CD4-positive, alpha-beta T cell treated with Interleukin-1 beta for 1 hour (primary cell): ENCODE data around the gene RPS21.

ENCODE experiments used
- DNase-seq, 2 donors: peaks; one replicate each; pipeline ENCODE4 v3.0.0-alpha.2; 2020 to 2022

The RPS21 gene

DNA sequence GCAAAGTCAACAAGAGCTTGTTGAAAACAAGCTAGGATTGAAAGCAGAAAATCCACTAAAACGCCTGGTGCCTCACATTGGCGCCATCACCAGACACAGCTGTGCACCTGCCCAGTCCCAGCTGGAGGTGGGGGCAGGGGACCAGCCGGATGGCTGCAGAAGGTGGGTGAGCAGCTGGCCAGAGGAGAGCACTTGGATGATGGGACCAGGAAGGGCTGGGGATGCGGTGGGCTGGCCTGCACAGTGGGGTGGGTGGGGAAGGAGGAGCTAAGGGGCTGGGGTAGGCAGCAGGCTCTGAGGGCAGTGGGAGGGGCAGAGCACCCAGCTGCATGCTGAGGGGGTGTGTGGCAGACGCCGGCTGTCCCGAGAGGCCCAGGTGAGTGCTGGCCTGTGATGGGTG, 13.1 kb downstream of the RPS21 start:
- DNase-seq, result no peak

DNA sequence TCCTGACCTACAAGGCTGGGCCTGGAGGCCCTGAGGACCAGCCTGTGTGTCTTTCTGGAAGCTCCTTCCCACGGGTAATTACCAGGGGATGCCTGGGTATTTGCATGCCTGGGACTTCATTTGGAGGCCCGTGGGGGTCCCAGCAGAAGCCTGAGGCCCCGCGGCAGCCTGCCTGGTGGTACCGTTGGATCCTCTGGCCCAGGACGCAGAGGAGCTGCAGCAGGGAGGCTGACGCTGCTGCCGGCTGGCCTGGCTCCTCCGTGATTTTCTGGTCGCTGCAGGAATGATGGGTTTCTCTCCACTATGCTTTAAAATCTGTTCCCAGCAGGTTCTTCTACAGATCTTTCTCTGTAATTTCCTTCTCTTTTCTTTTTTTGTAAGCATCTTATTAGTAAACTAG, 13.6 kb downstream of the RPS21 start:
- DNase-seq, result no peak

DNA sequence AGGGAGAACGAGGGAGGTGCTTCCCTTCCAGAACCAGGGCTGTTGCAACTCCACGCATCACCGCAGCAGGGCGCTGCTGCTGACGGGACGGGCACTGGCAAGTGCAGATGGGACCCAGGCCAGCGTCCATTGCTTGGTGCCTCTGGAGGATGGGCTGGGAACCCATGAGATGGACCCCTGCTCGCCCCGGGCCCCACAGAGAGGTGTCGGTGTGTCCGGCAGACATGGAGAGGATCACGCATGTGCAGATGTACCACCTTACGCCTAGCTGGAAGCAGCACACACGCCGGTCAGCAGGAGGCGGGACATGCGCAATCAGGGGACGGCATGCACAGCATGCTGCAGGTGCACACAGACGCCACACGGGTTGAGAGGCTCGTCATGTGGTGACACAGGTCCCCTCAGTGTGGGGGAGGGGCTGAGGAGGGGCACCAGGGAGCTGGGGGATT, 14.5 kb downstream of the RPS21 start:
- no peak for DNase-seq

DNA sequence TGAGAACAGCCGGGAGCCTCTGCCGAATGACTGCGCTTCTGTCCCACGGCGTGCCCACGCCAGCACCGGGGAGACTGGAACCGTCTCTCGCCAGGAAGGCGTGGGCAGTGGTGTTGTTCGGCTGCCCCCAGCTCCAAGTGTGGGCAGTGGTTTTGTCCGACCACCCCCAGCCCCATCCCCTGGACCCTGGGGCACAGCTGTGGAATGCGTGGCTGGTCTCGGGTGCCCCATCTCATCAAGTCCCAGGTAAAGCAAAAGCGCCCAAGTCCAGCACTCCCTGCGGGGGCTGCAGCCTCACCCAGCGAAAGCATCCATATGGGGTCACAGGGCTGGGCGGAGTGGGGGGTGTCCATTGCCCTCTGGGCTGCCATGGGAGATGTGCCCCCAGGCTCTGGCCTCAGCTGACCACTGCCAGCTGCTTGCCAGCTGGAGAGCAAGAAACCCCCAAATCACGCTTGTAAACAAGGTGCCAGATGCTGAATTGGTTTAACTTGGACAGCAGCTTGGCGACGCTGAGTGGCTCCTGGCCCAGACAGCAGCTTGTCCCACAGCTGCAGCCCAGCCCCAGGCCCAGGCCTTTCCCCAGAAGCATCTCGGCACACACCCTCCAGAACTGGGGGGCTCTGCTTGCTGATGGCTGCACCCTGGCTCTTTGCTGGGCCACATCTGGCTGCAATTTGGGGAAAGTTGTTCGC, 15.7 kb downstream of the RPS21 start:
- no peak for DNase-seq

DNA sequence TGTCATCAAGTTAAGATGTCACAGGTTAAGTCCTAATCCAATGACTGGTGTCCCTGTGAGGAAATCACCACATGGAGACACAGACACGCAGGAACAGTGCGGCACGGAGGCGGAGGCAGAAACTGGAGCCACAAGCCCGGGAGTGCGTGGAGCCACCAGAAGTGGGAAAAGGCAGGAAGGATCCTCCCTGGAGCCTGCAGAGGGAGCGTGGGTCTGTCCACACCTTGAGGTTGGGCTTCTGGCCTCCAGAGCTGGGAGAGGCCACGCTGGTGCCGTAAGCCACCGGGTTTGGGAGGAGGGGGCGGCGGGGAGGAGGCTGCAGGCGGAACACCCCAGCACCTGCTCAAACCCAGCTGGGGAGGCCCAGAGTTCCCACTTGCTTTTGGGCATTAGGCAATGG, 16.4 kb downstream of the RPS21 start:
- no peak for DNase-seq

DNA sequence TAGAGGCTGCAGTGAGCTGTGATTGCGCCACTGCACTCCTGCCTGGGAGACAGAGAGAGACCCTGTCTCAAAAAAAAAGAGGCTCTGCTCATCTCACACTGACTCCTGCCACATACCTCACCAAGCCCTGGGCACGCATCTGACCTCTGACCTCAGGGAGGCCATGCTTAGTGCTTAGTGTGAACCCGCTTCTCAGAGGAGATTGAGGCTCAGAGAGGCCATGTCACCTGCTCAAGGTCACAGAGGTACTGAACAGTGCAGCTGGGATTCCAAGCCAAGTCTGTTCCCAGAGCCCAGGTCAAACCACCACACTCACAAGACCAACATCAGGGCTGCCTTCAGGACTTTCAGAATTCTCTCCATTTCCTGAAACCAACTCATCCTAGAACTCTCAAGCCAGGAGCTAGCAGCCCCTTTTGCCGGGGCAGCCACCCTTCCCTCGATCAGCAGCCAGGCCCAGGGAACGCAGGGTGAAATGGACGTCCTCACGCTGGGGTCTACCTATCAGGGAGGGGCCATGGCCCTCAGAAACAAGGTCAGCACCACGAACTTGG, 17.3 kb downstream of the RPS21 start:
- DNase-seq, result no peak

DNA sequence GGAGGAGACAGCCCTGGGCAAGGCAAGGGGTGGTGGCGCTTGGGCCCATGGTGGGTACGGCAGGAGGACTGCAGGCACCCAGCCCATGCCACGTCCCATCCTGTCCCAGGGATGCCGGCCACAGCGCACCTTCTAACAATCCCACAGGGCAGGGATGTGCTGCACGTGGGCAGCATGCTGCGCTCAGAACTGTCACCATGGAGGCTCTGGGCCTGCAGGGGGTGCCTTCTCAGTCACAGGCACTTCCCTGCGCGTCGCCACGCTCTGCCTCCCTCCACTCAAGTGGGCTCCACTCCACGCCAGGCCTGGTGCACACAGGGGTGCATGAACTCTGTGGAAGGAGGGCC, 17.8 kb downstream of the RPS21 start:
- DNase-seq, result no peak

DNA sequence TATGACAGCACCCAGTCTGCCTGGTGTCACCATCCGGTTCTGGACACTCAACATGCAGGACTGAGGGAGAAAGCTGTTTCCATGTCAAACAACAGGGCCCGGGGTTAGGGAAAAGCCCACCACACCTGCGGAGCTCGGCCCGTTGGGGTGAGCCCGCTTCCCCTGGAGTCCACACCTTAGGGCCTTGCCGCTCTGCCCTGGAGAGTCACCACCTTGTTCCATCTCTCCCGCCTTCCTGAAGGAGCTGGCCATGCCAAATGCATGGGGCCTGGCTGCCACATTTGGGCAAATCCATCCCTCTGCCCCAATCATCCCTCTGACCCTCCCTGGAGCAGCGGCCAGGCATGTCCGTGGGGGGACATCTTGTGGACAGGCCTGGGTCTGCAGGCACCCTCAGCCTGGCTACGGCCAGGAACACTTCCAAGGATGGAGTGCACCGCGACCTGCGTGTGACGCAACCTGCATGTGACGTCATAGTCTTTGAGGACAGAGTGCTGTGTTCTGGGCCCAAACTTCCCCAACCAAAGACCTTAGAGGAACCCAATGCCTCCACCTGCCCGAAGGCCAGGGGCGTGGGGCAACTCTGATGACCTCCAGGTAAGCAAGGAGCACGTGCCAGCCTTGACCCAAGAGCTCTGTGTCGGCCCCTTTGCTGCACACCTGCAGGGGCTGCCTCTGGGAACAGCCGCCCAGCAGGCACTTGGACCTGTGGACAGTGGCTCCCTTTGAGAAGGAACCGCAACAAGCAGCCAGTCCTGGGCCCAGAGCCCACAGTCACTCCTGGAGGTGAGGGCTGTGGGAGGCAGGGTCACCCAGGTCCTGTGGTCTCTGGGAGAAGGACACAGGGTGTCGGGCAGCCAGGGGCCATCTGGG, 18.4 kb downstream of the RPS21 start:
- peak in 1 of 2 donors; percentile 19 for DNase-seq

DNA sequence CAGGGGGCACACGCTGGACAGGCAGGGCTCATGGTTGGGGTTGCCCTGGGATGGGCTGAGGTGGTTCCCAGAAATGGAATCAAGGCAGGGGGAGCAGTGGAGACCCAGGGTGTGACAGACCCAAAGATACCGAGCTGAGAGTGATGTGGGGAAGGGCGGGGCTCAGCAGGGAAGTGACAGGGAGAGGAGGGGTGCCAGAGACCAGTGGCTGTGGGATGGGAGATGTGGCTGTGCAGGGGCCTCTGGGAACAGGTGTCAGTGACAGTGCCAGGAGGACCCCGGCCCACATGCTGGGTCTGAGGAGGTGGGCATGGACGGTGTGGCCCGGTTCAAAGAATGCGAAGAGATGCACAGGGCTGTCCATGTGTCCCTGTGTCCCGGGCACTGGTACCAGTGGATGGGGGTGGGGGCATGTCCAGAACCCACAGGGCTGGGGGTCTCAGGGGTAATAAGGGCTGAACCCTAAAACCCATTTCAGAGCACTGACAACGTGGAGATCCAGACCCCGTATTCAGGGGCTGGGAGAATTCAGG, 19.1 kb downstream of the RPS21 start:
- DNase-seq, result no peak

DNA sequence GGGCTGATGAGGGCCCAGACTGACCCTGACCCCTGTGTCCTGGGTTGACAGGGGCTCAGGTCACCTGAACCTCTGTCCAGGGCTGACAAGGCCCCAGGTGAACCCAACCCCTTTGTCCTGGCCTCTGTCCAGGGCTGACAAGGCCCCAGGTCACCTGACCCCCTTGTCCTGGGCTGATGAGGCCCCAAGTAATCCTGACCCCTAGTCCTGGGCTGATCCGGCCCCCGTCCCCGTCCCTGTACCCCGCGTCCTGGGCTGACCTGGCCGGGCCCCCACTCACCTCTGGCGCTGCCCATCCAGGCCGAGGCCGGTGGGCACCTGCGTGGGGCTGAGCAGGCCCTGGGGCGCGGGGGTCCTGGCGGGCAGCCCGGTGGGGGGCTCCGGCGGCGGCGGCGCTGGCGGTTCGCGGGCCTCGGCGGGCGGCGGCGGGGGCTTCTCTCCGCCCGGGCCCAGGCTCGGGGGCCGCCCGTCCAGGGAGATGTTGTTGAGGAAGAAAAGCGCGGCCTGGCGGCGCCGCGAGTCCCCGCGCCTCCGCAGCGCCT, 19.8 kb downstream of the RPS21 start:
- no peak for DNase-seq

DNA sequence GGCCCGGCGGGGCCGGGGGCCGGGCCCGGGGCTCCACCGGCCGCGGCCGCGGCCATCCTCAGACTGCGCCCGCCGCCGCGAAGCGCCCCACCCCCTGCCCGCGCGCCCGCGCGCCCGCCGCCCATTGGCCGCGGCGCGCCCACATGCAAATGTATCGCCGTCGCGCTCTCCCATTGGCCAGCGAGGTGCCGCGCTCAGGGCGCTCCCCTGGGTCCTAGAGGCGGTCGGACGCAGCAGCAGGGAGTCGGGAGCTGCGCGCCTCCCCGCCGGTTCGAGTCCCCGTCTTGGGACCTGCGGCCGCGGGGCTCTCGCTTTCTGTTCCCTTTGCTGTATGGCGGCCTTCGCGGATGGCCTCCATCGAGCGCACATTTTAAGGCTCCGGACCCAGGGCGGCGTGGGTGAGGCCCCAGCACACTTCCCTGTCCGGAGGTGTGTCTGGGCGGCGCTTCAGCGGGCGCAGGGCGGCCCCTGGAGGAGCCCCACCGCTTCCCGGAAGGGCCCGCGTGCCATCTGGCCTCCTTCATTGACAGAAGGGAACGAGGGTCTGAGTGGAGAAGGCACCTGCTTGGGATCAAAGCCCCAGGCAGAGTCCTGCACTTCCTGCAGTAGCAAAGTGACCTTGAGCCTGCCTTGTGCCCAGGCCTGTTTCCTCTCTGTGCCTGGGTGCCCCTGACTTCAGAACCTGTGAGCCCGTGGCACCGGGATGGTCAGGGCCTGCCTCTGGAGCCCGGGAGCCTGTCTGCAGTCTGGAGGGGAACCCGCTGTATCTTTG, 20.5 kb downstream of the RPS21 start, which contains the start of gene CABLES2:
Gene CABLES2 (minus strand): TSS at position 65 of the 772 bp plus-strand sequence. CDS start 9 bp downstream, at position 56.
- DNase-seq, result peak; percentile 92 to 93

DNA sequence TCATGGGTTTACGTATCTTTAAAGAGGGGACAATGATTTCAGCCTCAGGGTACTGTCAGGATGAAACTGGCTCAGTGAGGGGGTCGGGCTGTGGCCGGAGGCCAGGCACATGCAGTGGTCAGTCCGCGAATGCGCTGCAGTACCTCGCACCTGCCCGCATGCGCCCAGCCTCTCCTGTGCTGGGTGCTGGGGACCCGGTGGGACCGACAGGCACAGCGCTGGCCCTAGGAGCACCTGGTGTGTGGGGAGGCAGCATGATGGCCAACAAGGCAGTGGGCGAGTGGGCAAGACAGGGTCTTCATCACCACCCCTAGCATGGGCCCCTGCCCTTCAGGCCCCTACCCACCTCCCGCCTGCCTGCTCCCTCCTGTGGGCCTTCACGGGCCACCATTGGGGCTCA, 21.2 kb downstream of the RPS21 start:
- no peak for DNase-seq

DNA sequence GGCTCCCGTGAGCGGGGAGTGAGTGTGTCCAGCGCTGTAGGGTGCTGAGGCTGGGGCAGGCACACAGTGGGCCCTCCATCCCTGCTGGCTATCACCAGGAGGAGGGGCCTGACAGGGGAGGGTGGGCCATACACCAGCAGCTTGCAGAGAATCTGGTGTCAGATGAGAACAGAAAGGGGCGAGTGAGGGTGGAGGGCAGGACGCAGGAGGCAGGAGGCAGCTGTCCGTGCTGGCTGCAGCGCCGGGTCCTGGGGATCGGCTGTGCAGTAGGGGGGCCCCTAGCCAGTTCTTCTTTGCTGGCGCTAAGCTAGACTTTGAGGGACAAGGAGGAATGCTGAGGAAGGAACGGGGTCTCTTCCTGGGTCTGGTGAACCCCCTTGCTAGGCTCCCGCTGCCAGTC, 21.7 kb downstream of the RPS21 start:
- DNase-seq, result no peak

DNA sequence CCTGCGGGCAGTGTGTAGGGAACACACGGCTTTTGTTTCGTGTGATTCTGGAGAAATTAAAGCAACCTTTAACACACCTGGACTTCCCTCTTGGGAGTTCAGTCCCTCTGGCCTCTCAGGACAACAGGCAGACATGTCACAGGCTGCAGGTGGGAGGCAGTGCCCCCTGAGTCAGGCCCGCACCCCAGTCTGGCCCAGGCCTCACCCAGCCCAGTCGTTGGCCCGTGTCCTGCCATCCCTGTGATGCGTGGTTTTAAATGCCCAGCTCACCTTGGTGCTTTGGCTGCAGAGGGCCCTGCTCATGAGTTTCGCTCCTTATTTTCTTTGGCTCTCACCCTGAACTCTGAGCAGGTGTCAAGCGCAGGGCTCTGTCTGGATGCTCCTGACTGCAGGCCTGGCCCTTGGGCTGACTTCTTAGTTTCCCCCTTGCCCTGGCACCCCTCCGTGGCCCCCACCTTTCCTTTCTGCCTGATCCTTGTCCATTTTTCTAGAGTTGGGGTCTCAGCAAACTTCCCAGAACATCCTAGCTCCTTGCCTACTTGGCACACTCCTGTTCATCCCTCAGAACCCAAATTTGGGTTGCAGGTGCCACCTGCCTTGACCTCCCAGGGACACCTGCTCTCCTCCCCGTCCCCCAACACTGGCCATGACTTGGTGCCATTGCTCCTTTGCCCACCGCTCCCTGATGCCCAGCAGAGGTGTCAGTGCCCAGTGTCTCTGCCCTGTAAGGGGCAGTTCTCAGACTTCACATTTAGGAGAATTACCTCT, 22.4 kb downstream of the RPS21 start:
- no peak for DNase-seq

DNA sequence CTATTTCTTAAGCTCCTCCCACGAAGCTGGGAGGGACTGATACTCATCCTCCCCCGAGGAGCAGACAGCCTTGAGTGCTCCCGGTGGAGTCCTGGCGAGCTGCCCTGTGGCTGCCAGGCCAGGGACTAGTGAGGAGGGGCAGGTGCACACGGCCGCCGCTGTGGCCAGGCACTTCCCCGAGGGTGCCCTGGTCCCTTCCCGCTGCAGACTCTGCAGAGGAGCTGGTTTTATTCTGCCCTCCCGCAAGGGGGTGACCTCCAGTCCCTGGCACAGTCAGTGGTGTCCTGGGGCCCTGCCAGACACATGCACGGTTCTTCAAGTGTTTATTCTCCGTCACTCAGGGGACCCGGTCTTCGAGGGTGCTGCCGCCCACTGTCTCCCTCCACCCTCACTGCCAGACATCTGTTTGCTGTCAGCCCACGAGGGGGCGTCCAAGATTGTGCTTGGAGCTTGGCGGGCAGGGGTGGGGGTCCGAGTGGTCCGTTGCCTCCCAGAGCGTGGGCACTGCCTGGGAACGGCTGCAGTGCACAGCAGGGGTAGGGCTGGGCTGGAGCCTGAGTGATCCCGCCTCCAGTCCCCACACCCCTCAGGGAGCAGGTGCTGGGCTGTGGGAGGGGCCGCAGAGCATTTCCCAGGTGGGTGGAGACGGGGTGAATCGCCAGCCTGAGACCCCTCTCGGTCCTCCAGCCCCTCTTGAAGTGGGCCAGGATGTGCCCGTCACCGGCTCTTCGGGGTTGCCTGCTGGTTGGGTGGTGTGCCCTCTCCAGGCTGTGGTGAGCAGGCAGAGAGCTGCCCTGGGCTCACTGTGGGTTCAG, 23.2 kb downstream of the RPS21 start:
- DNase-seq, result peak; percentile 26 to 34

DNA sequence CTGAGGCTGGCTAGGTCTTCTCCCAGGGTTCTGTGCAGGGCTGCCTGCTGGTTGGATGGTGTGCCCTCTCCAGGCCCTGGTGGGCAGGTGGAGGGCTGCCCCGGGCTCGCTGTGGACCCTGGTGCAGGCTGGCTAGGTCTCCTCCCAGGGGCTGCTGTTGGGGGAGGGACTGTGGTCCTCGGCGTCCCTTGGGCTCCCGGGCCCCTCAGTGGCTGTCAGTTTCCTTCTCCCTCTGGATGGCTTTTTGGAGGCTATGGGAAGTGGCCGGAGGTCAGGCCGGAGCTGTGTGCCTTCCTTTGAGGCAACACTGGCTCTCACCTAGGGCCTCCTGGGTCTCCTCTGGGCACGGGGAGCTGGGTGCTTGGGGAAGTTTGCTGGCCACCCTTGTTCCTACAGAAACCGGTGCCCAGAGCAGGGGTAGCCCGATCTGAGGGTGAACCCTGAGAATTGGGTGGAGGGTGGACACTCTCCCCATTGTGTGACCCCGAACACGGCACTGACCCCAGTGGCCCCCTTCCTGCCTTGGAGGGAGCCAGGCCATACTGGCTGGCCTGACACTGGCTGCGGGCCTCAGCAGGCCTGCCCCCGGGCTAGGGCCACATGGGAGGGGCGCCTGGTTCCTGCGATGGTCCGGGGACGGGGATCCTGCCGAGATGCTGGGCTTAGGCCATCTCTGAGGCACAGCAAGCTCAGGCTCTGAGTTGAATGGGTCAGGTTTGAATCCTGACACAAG, 24.0 kb downstream of the RPS21 start:
- no peak for DNase-seq

DNA sequence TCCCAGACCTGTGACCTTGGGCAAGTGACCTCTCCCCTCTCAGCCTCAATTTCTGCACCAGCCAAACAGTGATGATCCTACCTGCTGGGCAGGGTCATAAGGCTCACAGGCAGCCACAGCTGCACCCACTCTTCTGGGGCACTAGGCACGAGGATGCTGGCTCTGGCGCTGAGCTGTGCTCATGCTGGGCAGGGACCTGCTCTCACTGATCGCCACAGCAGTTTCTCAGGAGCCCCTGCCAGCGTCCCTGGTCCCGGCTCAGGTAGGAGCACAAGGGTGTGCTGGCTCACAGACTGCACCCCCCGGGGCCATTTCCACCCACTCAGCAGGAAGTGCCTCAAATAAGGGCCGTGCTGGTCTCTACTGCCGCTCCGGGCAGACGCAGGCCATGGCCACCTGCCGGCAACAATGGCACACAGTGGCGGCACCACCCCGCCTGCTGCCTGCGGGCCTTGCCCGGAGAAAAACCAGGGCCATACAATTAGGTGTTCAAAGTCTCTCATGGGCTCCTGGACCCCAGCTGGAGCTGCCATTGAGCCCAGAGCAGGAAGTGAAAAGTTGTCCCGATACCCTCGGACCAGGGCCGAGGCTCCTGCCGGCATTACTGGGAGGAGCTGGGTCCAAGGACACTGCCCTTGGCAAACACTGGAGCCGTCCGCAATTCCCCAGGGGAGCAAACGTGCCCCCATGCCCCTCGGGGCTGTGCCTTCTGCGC, 24.7 kb downstream of the RPS21 start:
- no peak for DNase-seq

DNA sequence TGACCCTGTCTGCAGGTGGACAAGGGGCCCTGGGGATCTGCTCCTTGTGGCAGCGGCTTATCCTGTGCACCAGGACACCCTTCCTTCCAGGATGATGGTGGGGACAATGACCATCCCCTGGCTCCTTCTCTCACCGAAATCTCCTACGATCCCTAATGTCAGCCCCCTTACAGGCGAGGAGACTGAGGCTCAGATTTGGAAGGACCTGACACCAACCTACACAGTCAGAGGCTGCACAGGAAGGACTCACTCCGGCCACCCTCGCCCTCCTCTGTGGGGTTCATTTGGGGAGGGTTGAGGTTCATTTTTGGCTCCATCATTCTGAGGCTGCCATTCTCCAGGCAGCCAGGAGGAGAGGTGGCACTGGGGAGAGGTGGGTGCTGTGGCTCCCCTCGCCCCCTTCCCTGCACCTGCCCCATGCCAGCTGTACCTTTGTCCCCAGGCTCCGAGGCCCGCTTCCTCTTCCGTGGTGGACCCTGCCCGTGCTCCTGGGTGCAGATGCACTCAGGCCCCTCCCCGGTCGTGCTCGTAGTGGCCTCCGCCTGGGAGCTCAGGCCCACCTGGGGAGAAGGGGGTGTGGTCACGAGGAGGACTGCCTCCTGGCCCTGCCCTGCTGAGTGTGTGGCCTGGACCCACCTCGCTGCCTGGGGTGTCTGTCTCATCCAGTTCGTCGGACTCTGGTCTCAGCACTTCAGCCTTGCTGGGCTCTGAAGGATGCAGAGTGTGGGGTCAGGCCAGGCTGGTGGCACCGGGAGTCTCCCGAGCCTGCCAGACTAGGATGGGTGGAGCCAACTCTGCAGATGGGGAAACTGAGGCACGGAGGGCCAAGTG, 25.5 kb downstream of the RPS21 start:
- no peak for DNase-seq
